ENCODE data around the gene DNTT. TPM values are rescaled to one million over a fixed set of nuclear protein-coding genes. Genes with fewer than 3 reads are reported as not detected.

The DNTT gene
- total RNA-seq, 1 donor, result not detected

GRCh38 chr10:96376483-96376882, 72.2 kb downstream of the DNTT start:
- DNase-seq (ENCODE audit: low read depth), result no peak
- TF ChIP-seq CTCF (IDR thresholded peaks at IDR 0.05; ENCODE audit: insufficient read depth, low read length), result no peak

GRCh38 chr10:96377816-96378294, 73.6 kb downstream of the DNTT start:
- TF ChIP-seq CTCF (IDR thresholded peaks at IDR 0.05; ENCODE audit: insufficient read depth, low read length), result no peak
- peak; percentile 31 for DNase-seq (ENCODE audit: low read depth)

More at GRCh38 chr10:96376483-96376882, 72.2 kb downstream of the DNTT start:
- no peak overlapping the region for H3K4me3 ChIP-seq (ENCODE audit: low read depth, low read length)

GRCh38 chr10:96378741-96379140, 74.5 kb downstream of the DNTT start:
- no peak for DNase-seq (ENCODE audit: low read depth)
- H3K4me3 ChIP-seq (ENCODE audit: low read depth, low read length), result no peak overlapping the region
- TF ChIP-seq CTCF (IDR thresholded peaks at IDR 0.05; ENCODE audit: insufficient read depth, low read length), result no peak

More at GRCh38 chr10:96377816-96378294, 73.6 kb downstream of the DNTT start:
- no peak overlapping the region for H3K4me3 ChIP-seq (ENCODE audit: low read depth, low read length)

GRCh38 chr10:96379758-96380157, 75.5 kb downstream of the DNTT start:
- no peak for TF ChIP-seq CTCF (IDR thresholded peaks at IDR 0.05; ENCODE audit: insufficient read depth, low read length)
- no peak for DNase-seq (ENCODE audit: low read depth)
- H3K4me3 ChIP-seq (ENCODE audit: low read depth, low read length), result no peak overlapping the region

GRCh38 chr10:96380821-96381220, 76.6 kb downstream of the DNTT start:
- H3K4me3 ChIP-seq (ENCODE audit: low read depth, low read length), result no peak overlapping the region
- no peak for TF ChIP-seq CTCF (IDR thresholded peaks at IDR 0.05; ENCODE audit: insufficient read depth, low read length)
- DNase-seq (ENCODE audit: low read depth), result no peak

GRCh38 chr10:96384506-96384905, 80.3 kb downstream of the DNTT start:
- no peak overlapping the region for H3K4me3 ChIP-seq (ENCODE audit: low read depth, low read length)
- no peak for TF ChIP-seq CTCF (IDR thresholded peaks at IDR 0.05; ENCODE audit: insufficient read depth, low read length)
- no peak for DNase-seq (ENCODE audit: low read depth)

GRCh38 chr10:96387161-96387560, 82.9 kb downstream of the DNTT start:
- no peak for DNase-seq (ENCODE audit: low read depth)
- no peak overlapping the region for H3K4me3 ChIP-seq (ENCODE audit: low read depth, low read length)
- no peak for TF ChIP-seq CTCF (IDR thresholded peaks at IDR 0.05; ENCODE audit: insufficient read depth, low read length)
